Measurements from ENCODE around the gene ZNF423.

DNA sequence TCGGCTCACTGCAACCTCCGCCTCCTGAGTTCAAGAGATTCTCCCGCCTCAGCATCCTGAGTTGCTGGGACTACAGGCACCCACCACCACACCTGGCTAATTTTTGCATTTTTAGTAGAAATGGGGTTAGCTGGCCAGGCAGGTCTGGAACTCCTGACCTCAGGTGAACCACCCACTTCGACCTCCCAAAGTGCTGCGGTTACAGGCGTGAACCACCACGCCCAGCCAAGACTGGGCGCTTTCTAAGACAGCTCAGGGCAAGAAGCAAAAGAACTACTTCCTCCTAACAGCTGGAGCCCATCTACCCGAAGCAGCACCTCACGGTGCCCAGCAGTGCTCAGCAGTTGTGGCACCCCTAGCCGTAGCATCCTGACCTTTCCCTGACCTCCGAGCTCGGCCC is 109.4 kb downstream of the ZNF423 start:
- TF ChIP-seq CTCF (IDR thresholded peaks at IDR 0.05) (no peak), POLR2A (IDR thresholded peaks at IDR 0.05) (no peak)
